Activated CD4-positive, alpha-beta T cell treated with anti-CD3 and anti-CD28 coated beads, Interleukin-2, amount 50 U/mL, for 24 hours (primary cell): Measurements from ENCODE around the gene SEPTIN5.

Experiments
- DNase-seq, 2 donors: peaks; one replicate each; pipeline ENCODE4 v3.0.0-alpha.2; 2020; ENCODE audit warnings: low read depth in 1 of 2, low spot score in 1 of 2

Gene SEPTIN5

DNA sequence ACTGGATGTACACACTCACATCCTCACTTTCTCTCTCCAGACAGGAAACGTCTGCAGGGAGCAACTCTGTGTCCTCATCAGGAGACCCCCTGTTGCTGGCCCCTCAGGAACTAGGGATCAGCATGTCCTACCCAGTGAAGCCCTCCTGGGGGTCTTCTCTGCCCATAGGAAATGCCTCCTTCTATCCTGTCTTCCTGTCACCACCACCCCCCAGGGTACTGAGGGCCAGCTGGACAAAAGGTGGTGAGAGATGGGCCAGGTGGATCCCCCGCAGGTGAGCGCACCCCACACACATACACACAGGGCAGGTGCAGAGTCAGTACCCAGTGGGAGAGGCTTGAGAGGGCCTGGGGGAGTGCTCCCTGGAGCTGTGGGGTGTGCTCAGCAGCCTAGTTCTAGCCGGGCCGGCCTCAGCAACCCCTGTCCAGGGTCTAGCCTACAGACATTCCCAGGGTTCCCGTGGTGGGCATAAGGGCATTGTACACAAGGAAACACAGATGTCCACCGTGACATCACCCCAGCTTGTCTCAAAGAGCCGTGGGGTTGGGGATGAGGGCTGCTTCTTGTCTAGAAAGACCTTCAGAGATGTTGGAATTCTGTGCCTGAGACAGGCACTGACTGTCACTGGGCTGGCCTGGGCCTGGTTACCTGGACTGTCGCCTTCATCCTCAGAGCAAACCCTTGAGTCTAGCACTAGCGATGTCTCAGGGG is 18.3 kb downstream of the SEPTIN5 start:
- DNase-seq, result no peak

DNA sequence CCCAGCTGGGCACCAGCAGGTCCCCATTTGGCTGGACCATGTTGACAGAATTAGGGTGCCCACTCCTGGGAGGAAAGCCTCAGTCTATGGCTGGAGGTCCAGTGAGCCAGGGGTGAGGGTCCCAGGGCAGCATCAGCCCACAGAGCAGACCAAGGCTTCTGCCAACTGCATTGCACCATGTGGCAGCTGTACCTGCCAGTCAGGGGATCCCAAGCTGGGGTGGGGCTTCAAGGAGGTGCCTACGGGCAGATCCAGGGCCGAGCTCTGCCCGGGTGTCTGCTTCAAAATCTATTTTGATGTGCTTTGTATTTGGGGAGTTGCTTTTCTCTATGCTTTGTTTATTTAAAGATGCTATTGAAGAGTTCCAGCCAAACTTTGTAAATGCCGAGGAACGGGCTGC is 19.5 kb downstream of the SEPTIN5 start:
- no peak for DNase-seq

DNA sequence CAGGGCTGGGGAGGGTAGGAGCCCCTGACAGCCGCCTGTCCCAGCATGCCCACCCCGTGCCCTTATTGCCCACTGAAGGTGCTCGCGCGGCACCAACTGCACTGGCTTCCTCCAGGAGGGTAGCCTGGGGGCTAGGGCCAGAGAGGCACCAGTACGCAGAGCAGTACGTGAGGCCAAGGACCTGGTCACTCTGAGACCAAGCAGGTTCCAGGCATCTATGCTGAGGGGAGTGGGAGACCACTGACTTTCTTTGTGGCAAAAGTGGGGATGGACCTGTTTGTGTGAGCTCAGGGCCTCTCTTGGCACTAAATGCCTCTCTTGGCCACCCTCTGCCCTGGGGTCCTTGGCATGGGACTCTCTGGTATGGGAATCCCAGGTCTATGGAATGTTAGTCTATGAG is 19.9 kb downstream of the SEPTIN5 start:
- DNase-seq, result no peak

DNA sequence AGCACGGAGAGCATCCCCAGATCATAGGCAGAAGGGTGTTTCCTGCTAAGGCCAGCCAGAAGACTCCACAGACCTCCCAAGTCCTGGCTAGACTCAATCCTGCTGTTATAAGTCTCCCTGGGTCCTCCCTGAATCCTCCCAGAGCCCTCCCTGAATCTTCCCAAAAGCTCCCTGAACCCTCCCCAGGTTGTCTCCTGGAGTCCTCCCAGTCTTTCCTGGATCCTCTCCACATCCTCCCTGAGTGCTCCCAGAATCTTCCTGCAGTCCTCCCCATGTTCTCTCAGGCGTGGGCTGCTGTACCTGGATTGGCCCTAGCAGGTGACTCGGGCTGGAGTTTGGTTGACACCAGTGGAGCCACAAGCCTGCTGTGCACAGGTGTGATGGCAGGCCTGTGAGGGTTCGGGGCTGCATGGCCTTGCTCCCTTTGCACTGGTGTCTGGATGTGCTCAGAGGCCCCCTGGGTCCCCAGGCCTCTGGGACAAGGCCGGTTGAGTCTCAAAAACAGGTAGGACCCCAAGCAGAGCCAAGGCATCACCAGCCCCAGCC is 20.6 kb downstream of the SEPTIN5 start:
- DNase-seq, result no peak

DNA sequence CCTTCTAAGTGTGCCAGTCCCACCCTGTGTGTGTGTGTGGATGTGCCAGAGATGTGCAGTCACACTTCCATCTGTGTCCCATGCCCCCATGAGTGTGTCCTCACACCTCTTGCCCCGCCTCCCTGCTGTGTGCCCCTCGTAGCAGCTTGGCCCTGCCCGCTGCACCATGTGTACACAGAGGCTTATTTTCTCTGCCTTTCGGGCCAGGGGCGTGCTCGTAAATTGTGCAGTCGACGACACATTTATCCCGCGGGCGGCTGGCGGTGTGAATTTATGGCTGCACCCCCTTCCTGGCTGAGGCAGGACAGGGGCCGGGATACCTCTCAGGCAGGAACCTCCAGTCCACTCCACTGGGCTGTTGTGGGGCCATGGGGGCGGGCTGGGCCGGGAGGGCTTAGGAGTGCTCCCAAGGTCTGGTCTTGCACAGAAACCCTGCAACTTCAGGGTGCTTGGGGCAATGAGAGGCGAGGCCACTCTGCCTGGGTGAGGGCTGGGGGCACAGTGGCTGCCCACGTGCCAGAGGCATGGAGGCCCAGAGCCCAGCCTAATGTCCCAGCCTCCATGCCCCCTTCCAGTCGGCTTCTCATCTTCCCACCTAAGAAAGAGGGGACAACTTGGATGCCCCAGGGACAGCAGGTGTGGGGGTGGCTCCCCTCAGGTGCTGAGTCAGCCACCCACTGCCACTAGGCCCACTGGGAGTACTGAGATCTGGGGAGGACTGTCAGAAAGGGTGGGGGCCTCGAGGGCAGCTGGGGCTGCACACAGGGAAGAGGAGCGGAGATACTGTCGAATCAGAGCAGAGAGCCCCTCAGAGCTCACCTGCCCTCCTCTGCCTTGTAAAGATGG is 21.6 kb downstream of the SEPTIN5 start:
- DNase-seq, result no peak

GRCh38 chr22:19737846-19738663 is 23.8 kb downstream of the SEPTIN5 start:
- DNase-seq, result no peak

DNA sequence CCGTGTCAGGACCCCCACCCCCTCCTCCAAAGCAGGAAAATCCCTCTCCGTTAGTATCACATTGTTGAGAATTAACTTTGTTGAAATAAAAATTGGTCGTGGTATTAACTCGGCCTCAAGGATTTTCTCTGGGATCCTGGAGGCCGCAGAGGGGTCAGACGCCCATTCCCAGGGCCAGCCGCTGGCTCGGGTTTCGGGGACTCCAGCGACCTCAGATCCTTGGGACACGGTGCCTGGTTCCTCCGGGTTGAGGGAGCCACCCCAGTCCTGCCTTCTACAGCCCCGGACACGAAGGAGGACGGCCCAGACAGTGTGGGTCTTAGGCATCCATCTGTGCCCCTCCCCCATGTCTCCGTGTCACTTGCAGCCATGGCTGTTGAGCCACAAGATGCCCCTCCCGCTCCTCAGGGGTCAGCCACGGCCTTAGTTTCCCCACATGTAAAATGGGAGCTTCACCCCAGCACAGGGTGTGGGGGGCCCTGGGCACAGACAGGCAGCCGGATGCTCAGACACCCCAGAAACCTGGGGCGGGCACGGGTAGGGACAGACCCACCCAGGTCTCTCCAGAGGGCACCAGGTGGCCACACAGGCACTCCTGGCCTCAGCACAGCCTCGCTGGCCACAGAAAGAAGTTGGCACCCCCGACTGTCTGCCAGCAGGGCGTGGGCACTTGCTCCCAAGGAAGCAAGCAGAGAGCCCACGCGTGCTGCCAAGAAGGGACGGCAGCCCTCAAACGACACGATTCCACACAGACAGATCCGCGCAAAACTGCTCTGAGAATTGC is 24.6 kb downstream of the SEPTIN5 start:
- DNase-seq, result no peak

- DNase-seq, result no peak
Observed at GRCh38 chr22:19739448-19739895, 25.2 kb downstream of the SEPTIN5 start.

- DNase-seq, result no peak
Observed at GRCh38 chr22:19739911-19740449, 25.7 kb downstream of the SEPTIN5 start.

DNA sequence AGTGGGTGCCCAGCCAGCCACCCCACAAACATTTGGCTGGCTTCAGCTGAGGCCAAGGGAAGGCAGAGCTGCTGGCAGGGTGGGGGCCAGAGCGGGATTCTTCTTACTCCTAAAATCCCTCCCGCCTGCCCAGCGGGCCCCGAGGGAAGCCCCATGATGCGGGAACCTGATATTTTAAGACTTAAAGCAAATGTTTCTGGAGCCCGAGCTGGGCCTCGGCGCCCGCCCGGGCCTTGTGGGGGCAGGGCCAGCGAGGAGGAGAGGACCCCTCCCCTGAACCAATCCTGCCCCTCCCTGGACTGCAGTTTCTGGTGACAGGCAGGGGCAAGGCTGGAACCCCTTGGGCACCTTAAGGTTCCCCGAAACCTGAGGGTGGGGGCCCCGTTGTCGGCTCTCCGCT is 26.3 kb downstream of the SEPTIN5 start:
- no peak for DNase-seq

- DNase-seq, result no peak
Observed at GRCh38 chr22:19741053-19741452, 26.8 kb downstream of the SEPTIN5 start.

GRCh38 chr22:19742160-19743066 is 28.1 kb downstream of the SEPTIN5 start:
- no peak for DNase-seq

DNA sequence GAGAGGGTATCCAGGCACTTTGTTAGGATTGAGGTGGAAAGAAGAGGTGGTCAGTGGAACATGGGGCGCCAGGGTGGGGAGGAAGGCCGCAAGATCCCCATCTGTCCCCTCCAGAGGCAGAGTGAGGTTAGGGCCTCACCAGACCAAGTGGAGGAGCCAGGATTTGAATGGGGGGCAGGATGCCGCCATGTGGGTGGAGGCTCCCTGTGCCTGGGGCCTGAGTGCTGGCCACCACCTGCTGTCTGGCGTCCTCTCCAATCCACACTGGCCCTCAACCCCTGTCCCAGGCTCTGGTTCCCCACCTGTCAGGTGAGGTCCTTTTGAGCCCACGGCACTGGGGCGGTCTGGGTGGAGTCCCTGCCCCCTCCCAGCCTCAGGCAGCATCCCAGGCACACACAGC is 28.8 kb downstream of the SEPTIN5 start:
- DNase-seq, result no peak

DNA sequence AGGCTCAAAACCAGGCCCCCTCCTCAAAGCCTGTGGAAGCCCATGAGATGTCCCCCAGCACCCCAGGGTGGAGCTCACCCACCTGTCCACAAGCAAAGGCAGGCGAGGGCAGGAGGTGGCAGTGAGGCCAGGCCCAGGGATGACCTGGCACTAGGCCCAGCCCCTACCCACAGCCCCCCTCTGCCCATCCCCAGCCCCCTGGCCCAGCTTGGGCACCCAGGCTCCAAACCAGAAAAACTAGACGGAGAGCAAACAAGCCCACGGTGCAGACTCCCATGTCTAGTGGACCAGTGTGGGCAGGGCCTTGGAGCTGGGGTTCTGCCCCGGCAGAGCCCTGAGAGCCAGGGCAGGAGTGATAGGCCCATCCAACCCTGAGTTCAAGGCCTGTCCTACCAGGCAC is 29.3 kb downstream of the SEPTIN5 start:
- no peak for DNase-seq

DNA sequence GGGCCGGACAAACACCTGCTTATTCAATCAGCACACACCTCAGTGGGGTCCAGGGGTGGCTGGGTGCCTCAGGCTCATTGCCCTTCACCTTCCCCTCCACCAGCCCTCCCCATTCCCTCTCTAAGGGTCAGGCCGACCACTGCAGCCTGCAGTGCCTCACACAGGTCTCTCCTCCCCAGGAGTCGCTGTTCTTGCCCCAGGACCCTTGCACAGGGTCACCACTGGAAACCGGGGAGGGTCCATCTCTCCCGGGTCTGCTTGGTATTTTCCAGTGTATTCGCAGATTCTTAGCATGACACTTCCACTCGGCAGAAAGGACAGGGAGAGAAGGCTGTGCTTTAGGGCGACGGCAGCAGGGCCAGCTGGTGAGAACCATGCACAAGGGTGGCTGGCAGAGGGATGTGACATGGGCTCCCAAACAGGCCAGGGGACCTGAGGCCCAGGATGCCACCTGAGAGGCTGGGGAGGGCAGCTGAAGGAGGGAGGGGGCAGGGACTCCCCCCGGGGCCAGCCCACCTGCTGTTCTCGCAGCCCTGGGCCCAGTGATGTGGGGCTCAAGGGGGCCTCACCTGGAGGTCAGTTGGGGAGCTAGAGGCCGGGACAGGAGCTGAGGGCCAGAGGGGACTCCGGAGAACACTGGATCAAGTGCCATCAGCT is 30.2 kb downstream of the SEPTIN5 start:
- DNase-seq, result no peak

DNA sequence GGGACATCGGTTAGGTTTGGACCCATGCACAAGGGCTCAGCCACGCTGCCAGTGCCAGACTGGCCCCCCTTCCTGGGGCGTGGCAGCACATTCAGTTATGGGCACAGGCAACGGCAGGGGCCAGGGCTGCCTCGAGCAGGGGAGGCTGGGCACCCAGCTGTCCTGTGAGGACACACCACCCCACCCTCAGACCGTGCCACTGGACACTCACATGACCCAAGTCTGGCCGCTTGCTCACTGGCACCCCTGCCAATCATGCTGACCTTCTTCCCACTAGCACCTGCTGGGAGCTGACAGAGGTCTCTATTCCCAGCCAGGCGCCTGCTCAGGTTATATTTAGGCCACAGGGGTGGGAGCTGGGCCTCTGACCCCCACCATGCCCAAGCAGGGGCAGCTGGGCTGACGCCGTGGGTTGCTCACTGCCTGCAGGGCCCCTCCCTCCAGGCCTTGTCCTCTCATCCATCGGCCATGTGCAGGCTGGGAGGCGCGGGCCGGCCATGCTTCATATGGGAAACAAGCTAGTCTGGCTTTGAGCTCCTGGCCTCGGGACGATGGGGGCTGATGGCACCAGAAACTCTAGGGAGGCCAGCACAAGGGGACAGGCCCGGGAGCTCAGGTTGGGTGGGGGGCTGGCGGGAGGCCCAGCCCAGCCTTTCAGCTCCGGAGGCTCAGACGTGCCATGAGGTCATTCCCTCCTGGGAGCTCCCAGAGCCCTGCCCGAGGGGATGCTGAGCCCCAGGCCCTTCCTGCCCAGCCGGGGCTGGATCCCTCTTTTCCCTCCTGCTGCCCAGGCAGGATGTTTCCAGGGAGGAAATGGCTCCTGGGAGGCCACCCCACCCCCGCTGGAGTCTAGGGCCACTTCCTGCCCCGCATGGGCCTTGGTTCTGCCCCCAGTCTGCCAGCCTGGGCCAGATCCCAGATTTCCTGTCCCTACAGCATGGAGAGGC is 31.1 kb downstream of the SEPTIN5 start:
- no peak for DNase-seq

- DNase-seq, result no peak
Observed at GRCh38 chr22:19746726-19747125, 32.4 kb downstream of the SEPTIN5 start.

GRCh38 chr22:19747551-19747950 is 33.2 kb downstream of the SEPTIN5 start:
- no peak for DNase-seq
